Measurements from ENCODE around the gene A1BG.

DNA sequence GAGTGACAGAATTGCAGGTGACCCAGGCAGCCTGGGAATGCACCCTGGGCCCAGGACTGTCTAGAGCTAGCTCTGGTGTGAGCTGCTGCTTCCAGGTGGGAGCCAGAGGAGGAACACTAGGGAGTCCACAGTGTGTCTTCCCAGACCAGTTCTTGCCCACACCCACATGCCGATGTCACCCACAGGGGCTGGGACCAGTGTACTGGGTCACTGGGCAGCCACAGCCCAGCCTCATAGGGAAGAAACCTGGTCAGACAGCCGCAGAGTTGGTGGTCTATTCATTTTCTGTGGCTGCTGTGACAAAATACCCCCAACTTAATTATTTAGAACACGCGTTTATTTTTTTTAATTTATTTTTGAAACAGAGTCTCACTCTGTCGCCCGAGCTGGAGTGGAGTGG is 45.3 kb upstream of the A1BG start:
- no peak for TF ChIP-seq EP300 (IDR thresholded peaks at IDR 0.05)
- TF ChIP-seq, protein P1, sequence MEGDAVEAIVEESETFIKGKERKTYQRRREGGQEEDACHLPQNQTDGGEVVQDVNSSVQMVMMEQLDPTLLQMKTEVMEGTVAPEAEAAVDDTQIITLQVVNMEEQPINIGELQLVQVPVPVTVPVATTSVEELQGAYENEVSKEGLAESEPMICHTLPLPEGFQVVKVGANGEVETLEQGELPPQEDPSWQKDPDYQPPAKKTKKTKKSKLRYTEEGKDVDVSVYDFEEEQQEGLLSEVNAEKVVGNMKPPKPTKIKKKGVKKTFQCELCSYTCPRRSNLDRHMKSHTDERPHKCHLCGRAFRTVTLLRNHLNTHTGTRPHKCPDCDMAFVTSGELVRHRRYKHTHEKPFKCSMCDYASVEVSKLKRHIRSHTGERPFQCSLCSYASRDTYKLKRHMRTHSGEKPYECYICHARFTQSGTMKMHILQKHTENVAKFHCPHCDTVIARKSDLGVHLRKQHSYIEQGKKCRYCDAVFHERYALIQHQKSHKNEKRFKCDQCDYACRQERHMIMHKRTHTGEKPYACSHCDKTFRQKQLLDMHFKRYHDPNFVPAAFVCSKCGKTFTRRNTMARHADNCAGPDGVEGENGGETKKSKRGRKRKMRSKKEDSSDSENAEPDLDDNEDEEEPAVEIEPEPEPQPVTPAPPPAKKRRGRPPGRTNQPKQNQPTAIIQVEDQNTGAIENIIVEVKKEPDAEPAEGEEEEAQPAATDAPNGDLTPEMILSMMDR (IDR thresholded peaks at IDR 0.05), result no peak
- no peak for TF ChIP-seq POLR2A (IDR thresholded peaks at IDR 0.05; ENCODE audit: low read length)
- TF ChIP-seq RAD21 (conservative IDR thresholded peaks at IDR 0.05 in 1 of 2, IDR thresholded peaks at IDR 0.05 in 1 of 2), result no peak
- TF ChIP-seq NPAS2 (CRISPR knock-in tag; IDR thresholded peaks at IDR 0.05; ENCODE audit: borderline replicate concordance), result no peak
- TF ChIP-seq PHF8 (IDR thresholded peaks at IDR 0.05; ENCODE audit: borderline replicate concordance, low read depth), result no peak
- TF ChIP-seq, protein P2, sequence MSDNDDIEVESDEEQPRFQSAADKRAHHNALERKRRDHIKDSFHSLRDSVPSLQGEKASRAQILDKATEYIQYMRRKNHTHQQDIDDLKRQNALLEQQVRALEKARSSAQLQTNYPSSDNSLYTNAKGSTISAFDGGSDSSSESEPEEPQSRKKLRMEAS (IDR thresholded peaks at IDR 0.05), result no peak
- no peak for TF ChIP-seq RCOR1 (IDR thresholded peaks at IDR 0.05; ENCODE audit: low read depth, low read length)
